GM19324 (cell line): Measurements from ENCODE around the gene MFSD12.
A peak's percentile ranks its signal among the peaks of the same experiment; 100 is the strongest.
"Not testable (repeated sequence)": the region's sequence is repeated elsewhere in the genome, so short reads cannot be mapped to it uniquely, and the experiment has no call there.

Experiments used
- ATAC-seq: cut with Tn5 transposase; IDR thresholded peaks from one replicate; pipeline ENCODE4 v1.9.1; 2021; ENCODE audit warnings: mild to moderate bottlenecking, moderate library complexity; ENCODE audit not compliant: unreplicated experiment, low FRiP score

The MFSD12 gene

GRCh38 chr19:3511506-3512251, 45.7 kb downstream of the MFSD12 start:
- ATAC-seq: no peak

- no peak for ATAC-seq
These were observed 46.7 kb downstream of the MFSD12 start for GRCh38 chr19:3510727-3511126.

GRCh38 chr19:3509566-3509989, 47.8 kb downstream of the MFSD12 start:
- no peak for ATAC-seq

- ATAC-seq: no peak
These were observed 48.4 kb downstream of the MFSD12 start for GRCh38 chr19:3508771-3509535.

GRCh38 chr19:3508121-3508661, 49.2 kb downstream of the MFSD12 start:
- not testable (repeated sequence) for ATAC-seq

- ATAC-seq: no peak
These were observed 49.8 kb downstream of the MFSD12 start for GRCh38 chr19:3507371-3508120.

GRCh38 chr19:3506384-3507340, 50.7 kb downstream of the MFSD12 start:
- ATAC-seq: peak; percentile 44

- peak; percentile 95 for ATAC-seq
These were observed 51.6 kb downstream of the MFSD12 start, which contains the start of gene FZR1 for GRCh38 chr19:3505598-3506383. Gene FZR1, plus strand, starts transcription at chr19:3506311. Its CDS starts 16,679 bp downstream, at chr19:3522990.

- ATAC-seq: no peak
These were observed 52.7 kb downstream of the MFSD12 start for GRCh38 chr19:3504735-3505134.

- ATAC-seq: no peak
These were observed 54.3 kb downstream of the MFSD12 start for GRCh38 chr19:3503036-3503572.

- no peak for ATAC-seq
These were observed 55.6 kb downstream of the MFSD12 start for GRCh38 chr19:3501780-3502179.

GRCh38 chr19:3500429-3501101, 56.8 kb downstream of the MFSD12 start, which contains the start of gene DOHH:
Gene DOHH, minus strand, starts transcription at chr19:3500674. Its CDS starts 3,860 bp downstream, at chr19:3496814.
- ATAC-seq: peak; percentile 89

- no peak for ATAC-seq
These were observed 57.5 kb downstream of the MFSD12 start for GRCh38 chr19:3499738-3500428.

- no peak for ATAC-seq
These were observed 59.4 kb downstream of the MFSD12 start for GRCh38 chr19:3497757-3498520.

GRCh38 chr19:3496392-3497273, 60.8 kb downstream of the MFSD12 start:
- ATAC-seq: no peak

- ATAC-seq: no peak
These were observed 62.8 kb downstream of the MFSD12 start for GRCh38 chr19:3494559-3494958.
